ENCODE measurements around the gene LEF1.

Gene LEF1

DNA sequence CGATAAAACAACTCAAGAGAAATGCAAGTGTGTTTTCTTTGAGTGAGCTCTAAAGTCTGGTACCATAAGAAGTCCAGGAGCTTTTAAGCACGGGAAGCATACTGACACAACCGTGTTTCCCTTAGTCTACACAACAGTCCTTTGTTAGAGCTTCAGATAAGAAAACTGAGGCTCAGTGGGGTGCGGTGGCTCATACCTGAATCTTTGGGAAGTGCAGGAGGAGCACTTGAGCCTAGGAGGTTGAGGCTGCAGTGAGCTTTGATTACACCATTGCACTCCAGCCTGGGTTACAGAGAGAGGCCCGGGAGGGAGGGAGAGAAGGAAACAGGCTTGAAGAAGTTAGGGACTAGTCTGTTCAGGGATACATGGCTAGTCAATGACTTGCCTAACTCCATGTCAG is 21.9 kb downstream of the LEF1 start:
- DNase-seq (ENCODE audit: low spot score), result no peak

GRCh38 chr4:108146336-108146735 is 22.4 kb downstream of the LEF1 start:
- no peak for DNase-seq (ENCODE audit: low spot score)

DNA sequence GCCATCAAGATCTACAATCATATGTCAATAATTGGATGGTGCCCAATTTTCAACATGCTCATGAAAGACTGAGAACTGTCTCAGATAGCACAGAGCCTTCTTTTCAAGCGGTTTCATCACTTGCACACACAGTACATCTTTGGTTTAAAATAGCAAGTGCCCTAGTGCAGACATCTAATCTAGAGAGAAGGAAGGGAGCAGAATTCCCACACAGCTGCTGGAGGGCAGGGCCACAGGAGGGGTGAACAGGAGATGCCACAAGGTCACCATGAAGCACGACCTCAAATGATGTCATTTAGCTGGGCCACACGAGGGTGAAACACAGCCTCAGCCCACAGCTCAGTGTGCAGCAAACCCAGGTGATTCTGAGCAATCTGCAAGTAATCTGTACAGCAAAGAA is 24.3 kb downstream of the LEF1 start:
- no peak for DNase-seq (ENCODE audit: low spot score)

GRCh38 chr4:108143515-108143914 is 25.2 kb downstream of the LEF1 start:
- DNase-seq (ENCODE audit: low spot score), result no peak

- no peak for DNase-seq (ENCODE audit: low spot score)
Measured at GRCh38 chr4:108142870-108143269, 25.9 kb downstream of the LEF1 start.

- DNase-seq (ENCODE audit: low spot score), result no peak
Measured at GRCh38 chr4:108141213-108141950, 27.4 kb downstream of the LEF1 start.

- DNase-seq (ENCODE audit: low spot score), result no peak
Measured at GRCh38 chr4:108140328-108140727, 28.4 kb downstream of the LEF1 start.

GRCh38 chr4:108139089-108139488 is 29.6 kb downstream of the LEF1 start:
- DNase-seq (ENCODE audit: low spot score), result no peak

GRCh38 chr4:108135549-108136209 is 33.1 kb downstream of the LEF1 start:
- DNase-seq (ENCODE audit: low spot score), result no peak

DNA sequence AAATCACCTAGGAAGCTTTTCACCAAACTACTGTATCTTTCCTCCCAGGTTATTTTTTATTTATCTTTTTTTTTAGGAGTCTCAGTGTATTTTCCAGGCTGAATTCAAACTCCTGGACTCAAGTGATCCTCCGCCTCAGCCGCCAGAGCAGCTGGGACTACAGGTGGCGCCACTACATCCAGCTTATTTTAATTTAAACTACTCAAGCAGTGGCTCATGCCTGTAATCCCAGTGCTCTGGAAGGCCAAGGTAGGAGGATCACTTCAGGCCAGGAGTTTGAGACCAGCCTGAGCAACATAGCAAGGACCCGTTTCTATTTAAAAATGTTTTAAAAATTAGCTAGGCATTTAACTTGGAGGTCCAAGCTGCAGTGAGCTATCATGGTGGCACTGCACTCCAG is 37.8 kb downstream of the LEF1 start:
- no peak for DNase-seq (ENCODE audit: low spot score)

GRCh38 chr4:108129196-108129595 is 39.5 kb downstream of the LEF1 start:
- no peak for DNase-seq (ENCODE audit: low spot score)

DNA sequence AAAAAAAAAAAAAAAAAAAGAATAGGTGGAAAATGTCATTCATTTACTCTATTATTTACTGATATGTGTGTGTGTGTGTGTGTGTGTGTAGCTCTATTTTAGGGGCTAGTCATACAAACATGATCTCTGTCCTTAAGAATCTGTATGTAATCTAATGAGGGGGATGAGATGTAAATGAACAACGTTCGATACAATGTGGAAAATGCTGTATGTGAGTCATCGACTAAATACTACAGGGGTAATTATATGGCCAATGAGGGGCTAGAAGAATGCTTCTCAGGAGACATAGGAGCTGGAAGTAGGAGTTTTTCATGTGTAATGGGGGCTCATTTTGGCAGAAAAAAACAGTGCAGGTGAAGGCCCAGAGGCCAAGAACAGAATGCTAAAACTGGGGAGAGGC is 41.9 kb downstream of the LEF1 start:
- no peak for DNase-seq (ENCODE audit: low spot score)

- DNase-seq (ENCODE audit: low spot score), result no peak
Measured at GRCh38 chr4:108120789-108121188, 47.9 kb downstream of the LEF1 start.

DNA sequence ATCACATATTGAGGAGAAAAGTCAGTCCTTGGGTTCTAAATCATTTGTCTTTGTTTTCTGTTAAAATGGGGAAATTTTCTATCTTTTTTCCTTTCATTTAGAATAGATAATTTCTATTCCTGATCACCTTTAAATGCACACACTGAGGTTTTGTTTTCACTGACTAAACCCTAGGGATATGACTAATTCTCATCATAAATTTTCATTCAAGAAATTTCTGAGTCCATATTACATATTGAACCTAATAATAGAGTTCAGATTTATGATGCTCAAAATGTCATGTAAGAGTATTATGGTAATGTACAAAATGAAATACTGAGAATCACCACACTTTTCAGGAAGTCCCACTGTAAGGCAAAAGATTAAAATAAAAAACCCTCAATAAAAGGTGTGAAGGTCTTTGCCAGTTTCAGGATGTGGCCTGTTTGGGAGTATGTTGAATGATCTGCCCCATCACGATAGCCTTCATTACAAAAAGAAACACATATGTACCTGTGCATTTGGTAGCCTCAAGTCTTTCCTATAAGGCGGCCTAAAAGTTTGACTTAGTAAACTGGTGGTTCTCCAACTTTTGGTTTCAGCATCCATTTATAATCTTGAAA is 49.4 kb downstream of the LEF1 start:
- DNase-seq (ENCODE audit: low spot score), result no peak

DNA sequence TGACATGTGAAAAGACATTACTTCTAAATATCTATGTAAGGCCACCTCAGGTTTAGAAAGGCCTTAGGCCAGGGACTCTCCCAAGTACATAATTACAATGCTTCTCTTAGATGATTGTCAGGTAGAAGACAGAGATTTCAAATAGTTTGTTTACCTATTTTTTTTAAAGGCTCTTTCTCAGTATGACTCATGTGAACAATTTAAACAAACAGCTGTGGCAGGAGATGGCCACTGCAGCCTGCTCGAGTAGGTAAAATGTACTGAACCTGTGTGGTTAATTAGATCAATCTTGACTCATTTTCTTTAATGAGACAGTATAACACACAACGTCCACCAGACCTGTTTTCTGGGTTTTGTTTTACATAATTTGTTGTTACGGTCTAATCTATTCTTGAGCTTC is 50.2 kb downstream of the LEF1 start:
- no peak for DNase-seq (ENCODE audit: low spot score)

DNA sequence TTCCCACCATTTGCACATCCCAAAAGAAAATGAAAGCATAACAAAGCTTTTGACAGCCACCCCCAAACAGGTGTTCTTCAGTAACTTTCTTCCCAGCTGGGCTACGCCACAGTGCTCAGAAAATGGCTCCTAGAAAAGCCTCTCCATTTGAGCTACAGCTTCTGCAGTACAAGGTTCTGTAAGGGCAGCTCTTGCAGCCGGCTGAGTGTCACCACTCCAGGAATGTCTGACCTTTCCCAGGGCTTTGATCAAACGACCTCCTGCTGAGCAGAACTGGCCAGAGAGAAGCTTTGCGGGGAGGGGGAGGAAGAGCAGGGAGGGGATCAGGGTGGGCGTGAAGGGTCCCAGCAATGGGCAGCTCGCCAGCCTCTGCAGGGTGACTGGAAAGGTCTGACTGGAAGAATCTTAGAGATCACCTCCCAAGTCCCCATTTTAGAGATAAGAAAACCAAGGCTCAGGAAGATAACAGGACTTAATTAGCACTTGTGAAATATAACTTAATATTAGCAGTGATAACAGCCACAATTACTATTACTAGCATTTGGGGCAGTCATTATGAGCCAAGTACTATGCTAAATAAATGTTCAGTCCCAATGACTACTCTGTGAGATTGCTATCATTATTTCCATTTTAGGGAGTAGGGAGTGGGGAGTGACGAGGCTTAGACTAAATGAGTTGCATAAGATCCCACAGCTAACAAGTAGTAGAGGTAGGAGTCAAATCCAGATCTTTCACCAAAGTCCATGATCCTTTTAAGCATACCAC is 51.1 kb downstream of the LEF1 start:
- DNase-seq (ENCODE audit: low spot score), result no peak

- no peak for DNase-seq (ENCODE audit: low spot score)
Measured at GRCh38 chr4:108116423-108117168, 52.1 kb downstream of the LEF1 start.

GRCh38 chr4:108115168-108115526 is 53.6 kb downstream of the LEF1 start:
- no peak for DNase-seq (ENCODE audit: low spot score)

DNA sequence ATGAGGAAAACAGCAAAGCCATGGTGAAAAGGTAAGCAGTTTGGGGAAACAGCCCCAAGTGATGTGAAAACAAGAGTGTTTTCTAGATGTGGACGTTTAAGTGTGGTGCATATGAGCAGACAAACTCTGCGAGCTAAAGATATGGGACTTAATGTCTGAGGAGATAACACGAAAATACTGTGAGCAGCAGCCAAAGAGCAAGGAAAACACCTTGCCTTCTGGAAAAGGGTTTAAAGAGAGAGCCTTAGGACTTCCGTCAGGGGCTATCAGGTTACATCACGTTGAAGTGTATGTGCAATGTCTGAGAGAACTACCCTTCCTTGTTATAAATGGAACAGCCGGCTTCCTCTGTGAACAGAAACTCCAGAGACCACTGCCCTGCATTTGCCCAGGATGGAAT is 54.2 kb downstream of the LEF1 start:
- no peak for DNase-seq (ENCODE audit: low spot score)

DNA sequence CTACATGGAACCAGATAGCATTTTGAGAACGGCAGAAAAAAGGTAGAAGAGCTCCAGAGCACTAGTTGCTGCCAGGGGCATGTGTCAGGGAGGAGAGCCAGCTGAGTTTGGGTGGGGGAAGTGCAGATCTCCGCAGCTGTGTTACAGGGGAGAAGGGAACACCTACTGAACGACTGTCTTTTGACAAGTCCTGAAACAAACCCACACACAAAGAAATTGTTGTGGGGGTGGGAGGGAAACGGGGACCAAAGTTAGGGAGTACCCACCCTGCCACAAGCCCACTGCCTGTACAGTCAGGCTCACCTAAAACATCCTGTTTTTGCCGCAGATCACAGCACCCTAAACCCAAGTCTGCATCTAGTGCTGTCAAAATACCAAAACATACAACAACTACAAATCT is 55.5 kb downstream of the LEF1 start:
- DNase-seq (ENCODE audit: low spot score), result no peak

DNA sequence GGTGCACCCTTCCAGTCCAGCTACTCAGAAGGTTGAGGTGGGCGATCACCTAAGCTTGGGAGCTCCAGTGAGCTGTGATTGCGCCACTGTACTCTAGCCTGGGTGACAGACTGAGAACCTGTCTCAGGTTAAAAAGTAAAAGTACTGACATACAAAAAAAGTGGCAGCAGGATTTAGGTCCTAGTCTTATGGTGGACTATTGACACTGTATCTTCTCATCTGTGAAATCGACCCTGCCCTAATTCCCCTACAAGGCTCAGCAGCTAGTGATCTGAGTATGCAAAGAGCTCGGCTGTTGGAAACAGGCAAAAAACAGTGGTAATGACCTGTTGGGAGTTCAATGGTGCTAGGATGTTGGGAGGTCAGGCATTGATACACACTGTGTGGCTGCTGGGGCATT is 57.0 kb downstream of the LEF1 start:
- DNase-seq (ENCODE audit: low spot score), result no peak

- DNase-seq (ENCODE audit: low spot score), result no peak
Measured at GRCh38 chr4:108110450-108110849, 58.3 kb downstream of the LEF1 start.

Data from cerebellar cortex (tissue), 1 donor.